ENCODE data around the gene TM9SF1. TPM values are rescaled to one million over a fixed set of nuclear protein-coding genes. Genes with fewer than 3 reads are reported as not detected.

The TM9SF1 gene
- total and polyA plus RNA-seq, 2 of the 13 experiments (the other 11 are each of a cell fraction or from before 2014, with no cell fraction given) = 83.2 to 110 TPM

DNA sequence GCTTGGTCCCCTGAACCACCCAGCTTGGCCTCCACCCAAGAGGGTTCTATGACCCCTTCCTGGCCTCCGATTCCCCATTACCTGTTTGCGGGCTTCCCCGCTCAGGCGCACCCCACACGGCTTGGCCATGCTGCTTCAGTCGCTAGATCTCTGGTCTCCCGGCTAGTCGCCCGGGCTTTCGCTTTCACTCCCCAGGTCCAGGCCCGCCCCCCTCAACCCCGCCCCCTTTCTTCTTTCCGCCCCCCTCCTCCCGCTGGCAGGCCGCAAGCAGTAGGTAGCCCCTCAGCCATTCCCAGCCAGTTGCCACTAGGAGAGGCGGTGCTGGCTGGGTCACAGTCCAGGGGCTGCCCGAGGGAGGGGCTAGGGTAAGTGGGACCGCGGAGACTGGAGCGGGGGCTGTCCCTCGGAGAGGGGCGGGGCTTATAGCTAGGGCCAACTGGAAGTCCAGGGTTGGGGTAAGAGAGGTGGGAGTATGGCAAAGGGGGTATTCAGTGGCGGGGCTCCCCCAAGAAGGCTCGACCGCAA lies 48.7 kb downstream of the TM9SF1 start, which contains the start of gene PSME2 (continued):
- TF ChIP-seq, protein P1, sequence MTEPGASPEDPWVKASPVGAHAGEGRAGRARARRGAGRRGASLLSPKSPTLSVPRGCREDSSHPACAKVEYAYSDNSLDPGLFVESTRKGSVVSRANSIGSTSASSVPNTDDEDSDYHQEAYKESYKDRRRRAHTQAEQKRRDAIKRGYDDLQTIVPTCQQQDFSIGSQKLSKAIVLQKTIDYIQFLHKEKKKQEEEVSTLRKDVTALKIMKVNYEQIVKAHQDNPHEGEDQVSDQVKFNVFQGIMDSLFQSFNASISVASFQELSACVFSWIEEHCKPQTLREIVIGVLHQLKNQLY (CRISPR knock-in tag; IDR thresholded peaks at IDR 0.05) = no peak
- TF ChIP-seq GABPA (IDR thresholded peaks at IDR 0.05; ENCODE audit: low read depth, low read length) (no peak), GABPA (CRISPR knock-in tag; IDR thresholded peaks at IDR 0.05; ENCODE audit: low read depth) (no peak), ZNF225 (CRISPR knock-in tag; IDR thresholded peaks at IDR 0.05) (no peak; the same call in 1 of the 2 replicates), KLF15 (CRISPR knock-in tag; IDR thresholded peaks at IDR 0.05; ENCODE audit: borderline replicate concordance) (0 out of 2 replicates have a peak, but pooled peaks have one; percentile 93), HNF4G (IDR thresholded peaks at IDR 0.05; ENCODE audit: borderline replicate concordance, low read depth, low read length) (peak; percentile 72; the same call in 1 of the 2 replicates), HNF4G (CRISPR knock-in tag; IDR thresholded peaks at IDR 0.05; ENCODE audit: borderline replicate concordance, low read depth) (peak; percentile 67; the same call in 1 of the 2 replicates), GTF2F1 (IDR thresholded peaks at IDR 0.05; ENCODE audit: low read length) (0 out of 2 replicates have a peak, but pooled peaks have one; percentile 42), ZNF569 (CRISPR knock-in tag; IDR thresholded peaks at IDR 0.05; ENCODE audit: borderline replicate concordance) (no peak), CC2D1A (CRISPR knock-in tag; IDR thresholded peaks at IDR 0.05) (no peak), ZBTB1 (CRISPR knock-in tag; IDR thresholded peaks at IDR 0.05; ENCODE audit: borderline replicate concordance) (peak; percentile 65; the same call in 1 of the 2 replicates), ISX (CRISPR knock-in tag; conservative IDR thresholded peaks at IDR 0.05) (no peak), NFRKB (IDR thresholded peaks at IDR 0.05) (no peak), PPARG (CRISPR knock-in tag; conservative IDR thresholded peaks at IDR 0.05) (no peak; the same call in 1 of the 2 replicates), ZNF570 (CRISPR knock-in tag; IDR thresholded peaks at IDR 0.05; ENCODE audit: borderline replicate concordance) (no peak), KDM5B (CRISPR knock-in tag; IDR thresholded peaks at IDR 0.05; ENCODE audit: borderline replicate concordance) (peak; percentile 52; the same call in 1 of the 2 replicates), ZNF781 (CRISPR knock-in tag; IDR thresholded peaks at IDR 0.05; ENCODE audit: borderline replicate concordance, not compliant biosample characterization) (peak; percentile 41), ZNF572 (CRISPR knock-in tag; IDR thresholded peaks at IDR 0.05) (no peak), ZSCAN9 (CRISPR knock-in tag; IDR thresholded peaks at IDR 0.05; ENCODE audit: borderline replicate concordance) (peak; percentile 50; the same call in 1 of the 2 replicates), RFX3 (CRISPR knock-in tag; IDR thresholded peaks at IDR 0.05) (no peak), ZNF660 (CRISPR knock-in tag; IDR thresholded peaks at IDR 0.05; ENCODE audit: borderline replicate concordance, low read depth) (no peak), FOXA1 (IDR thresholded peaks at IDR 0.05) (no peak), FOXA1 (CRISPR knock-in tag; IDR thresholded peaks at IDR 0.05) (no peak), ZNF468 (CRISPR knock-in tag; IDR thresholded peaks at IDR 0.05) (no peak)
- TF ChIP-seq, protein P2, sequence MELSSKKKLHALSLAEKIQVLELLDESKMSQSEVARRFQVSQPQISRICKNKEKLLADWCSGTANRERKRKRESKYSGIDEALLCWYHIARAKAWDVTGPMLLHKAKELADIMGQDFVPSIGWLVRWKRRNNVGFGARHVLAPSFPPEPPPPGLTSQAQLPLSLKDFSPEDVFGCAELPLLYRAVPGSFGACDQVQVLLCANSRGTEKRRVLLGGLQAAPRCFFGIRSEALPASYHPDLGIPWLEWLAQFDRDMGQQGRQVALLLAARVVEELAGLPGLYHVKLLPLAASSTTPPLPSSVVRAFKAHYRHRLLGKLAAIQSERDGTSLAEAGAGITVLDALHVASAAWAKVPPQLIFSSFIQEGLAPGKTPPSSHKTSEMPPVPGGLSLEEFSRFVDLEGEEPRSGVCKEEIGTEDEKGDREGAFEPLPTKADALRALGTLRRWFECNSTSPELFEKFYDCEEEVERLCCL (CRISPR knock-in tag; IDR thresholded peaks at IDR 0.05; ENCODE audit: borderline replicate concordance) = peak; percentile 66; the same call in 1 of the 2 replicates
- TF ChIP-seq, protein P3, sequence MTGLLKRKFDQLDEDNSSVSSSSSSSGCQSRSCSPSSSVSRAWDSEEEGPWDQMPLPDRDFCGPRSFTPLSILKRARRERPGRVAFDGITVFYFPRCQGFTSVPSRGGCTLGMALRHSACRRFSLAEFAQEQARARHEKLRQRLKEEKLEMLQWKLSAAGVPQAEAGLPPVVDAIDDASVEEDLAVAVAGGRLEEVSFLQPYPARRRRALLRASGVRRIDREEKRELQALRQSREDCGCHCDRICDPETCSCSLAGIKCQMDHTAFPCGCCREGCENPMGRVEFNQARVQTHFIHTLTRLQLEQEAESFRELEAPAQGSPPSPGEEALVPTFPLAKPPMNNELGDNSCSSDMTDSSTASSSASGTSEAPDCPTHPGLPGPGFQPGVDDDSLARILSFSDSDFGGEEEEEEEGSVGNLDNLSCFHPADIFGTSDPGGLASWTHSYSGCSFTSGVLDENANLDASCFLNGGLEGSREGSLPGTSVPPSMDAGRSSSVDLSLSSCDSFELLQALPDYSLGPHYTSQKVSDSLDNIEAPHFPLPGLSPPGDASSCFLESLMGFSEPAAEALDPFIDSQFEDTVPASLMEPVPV (CRISPR knock-in tag; IDR thresholded peaks at IDR 0.05) = peak; percentile 52; the same call in 1 of the 2 replicates
- TF ChIP-seq, protein P4, sequence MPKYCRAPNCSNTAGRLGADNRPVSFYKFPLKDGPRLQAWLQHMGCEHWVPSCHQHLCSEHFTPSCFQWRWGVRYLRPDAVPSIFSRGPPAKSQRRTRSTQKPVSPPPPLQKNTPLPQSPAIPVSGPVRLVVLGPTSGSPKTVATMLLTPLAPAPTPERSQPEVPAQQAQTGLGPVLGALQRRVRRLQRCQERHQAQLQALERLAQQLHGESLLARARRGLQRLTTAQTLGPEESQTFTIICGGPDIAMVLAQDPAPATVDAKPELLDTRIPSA (CRISPR knock-in tag; IDR thresholded peaks at IDR 0.05; ENCODE audit: borderline replicate concordance) = no peak
